ENCODE data around the gene AKNA. TPM values are rescaled to one million over a fixed set of nuclear protein-coding genes. Genes with fewer than 3 reads are reported as not detected.

Gene AKNA
- total RNA-seq, 2 donors from 2014 or later = 332 to 469 TPM

DNA sequence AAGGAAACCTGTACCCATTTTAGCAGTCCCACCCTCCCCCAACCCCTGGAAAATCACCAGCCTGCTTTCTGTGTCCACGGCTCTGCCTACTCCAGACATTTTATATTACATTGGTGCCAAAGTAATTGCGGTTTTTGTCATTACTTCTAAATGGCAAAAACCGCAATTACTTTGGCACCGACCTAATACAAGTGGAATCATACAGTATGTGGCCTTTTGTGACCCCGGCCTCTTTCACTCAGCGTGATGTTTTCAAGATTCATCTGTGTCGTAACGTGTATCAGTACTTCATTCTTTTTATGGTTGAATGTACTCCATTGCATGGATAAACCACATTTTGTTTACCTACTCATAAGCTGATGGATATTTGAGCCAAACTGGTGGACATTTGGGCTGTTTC is 74.6 kb downstream of the AKNA start:
- no peaks in the 10 kb centered on the region for H3K36me3 Mint-ChIP-seq
- H3K27ac Mint-ChIP-seq = no peak overlapping the region

DNA sequence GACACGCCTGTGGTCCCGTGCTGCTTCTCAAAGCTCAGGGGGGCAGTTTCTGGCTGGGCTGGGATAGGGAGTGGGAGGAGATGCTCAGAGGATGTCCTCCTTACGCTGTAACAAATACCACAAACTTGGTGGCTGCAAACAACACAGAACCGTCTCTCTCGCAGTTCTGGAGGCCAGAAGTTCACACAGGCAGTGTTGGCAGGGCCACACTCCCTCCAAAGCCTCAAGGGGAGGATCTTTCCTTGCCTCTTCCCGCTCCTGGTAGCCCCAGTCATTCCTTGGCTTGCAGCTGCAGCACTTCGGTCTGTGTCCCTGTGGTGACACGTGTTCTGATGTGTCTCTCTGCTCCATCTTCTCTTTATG is 75.3 kb downstream of the AKNA start:
- ATAC-seq (peak in 1 of 2 donors; percentile 5), DNase-seq (ENCODE audit: low spot score) (no peak)
- Mint-ChIP-seq H3K27ac (no peak overlapping the region), H3K4me3 (no peak overlapping the region), H3K36me3 (no peaks in the 10 kb centered on the region), H3K4me1 (ENCODE audit: low read depth in 2 of 2) (no peaks in the 10 kb centered on the region), H3K9me3 (no peaks in the 10 kb centered on the region), H3K27me3 (no peaks in the 10 kb centered on the region)

More for the DNA sequence above, 74.6 kb downstream of the AKNA start:
- no peak for ATAC-seq
- Mint-ChIP-seq H3K4me3 (no peak overlapping the region), H3K27me3 (no peaks in the 10 kb centered on the region), H3K9me3 (no peaks in the 10 kb centered on the region), H3K4me1 (ENCODE audit: low read depth in 2 of 2) (no peaks in the 10 kb centered on the region)
- no peak for DNase-seq (ENCODE audit: low spot score)

DNA sequence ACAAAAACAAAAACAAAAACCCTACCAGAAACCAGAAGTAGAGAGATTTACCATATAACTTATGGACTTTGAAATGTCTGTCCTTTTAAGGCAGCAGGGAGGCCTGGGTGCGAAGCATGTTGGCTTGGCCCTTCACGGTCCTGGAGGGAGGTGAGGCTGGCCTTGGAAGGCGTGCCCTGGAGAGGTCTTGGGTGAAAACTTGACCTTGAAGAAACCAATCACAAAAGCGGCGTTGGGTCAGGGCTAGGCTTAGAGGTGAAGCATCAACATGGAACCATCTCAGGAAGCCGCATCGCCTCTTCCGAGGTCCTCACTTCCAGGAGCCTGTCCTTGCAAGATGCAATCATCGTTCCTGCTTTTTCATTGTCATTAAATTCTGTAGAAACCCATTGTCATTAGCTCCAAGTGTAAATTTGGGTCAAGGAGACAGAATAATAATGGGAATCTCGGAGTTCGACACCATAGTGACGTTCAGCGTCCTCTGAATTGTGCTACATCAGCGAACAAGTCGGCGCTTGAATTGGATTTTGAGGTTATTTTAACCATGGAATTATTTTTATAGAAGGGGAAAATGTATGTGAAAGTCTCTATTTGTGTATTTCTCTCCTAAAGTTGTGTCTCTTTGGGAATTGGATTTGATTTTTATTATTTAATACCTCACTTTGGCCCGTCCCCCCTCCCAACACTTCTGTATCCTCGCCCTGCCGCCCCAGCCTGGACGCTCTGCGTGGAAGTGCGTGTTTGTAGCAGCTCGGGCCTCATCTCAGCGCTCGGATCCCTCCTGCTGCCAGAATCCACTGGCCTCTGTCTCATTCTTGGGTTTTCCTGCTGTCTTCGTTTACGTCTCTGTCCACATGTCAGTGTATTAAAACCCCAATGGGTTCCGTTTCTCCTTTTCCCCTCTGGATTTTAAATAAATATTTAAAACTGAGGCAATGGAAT is 75.9 kb downstream of the AKNA start:
- DNase-seq (ENCODE audit: low spot score) (no peak), ATAC-seq (no peak)
- no peak overlapping the region for H3K4me3 Mint-ChIP-seq
- H3K4me1 Mint-ChIP-seq (ENCODE audit: low read depth in 2 of 2) = no peaks in the 10 kb centered on the region
- no peaks in the 10 kb centered on the region for H3K36me3 Mint-ChIP-seq
- H3K27me3 Mint-ChIP-seq = no peaks in the 10 kb centered on the region
- no peak overlapping the region for H3K27ac Mint-ChIP-seq
- H3K9me3 Mint-ChIP-seq = no peaks in the 10 kb centered on the region

DNA sequence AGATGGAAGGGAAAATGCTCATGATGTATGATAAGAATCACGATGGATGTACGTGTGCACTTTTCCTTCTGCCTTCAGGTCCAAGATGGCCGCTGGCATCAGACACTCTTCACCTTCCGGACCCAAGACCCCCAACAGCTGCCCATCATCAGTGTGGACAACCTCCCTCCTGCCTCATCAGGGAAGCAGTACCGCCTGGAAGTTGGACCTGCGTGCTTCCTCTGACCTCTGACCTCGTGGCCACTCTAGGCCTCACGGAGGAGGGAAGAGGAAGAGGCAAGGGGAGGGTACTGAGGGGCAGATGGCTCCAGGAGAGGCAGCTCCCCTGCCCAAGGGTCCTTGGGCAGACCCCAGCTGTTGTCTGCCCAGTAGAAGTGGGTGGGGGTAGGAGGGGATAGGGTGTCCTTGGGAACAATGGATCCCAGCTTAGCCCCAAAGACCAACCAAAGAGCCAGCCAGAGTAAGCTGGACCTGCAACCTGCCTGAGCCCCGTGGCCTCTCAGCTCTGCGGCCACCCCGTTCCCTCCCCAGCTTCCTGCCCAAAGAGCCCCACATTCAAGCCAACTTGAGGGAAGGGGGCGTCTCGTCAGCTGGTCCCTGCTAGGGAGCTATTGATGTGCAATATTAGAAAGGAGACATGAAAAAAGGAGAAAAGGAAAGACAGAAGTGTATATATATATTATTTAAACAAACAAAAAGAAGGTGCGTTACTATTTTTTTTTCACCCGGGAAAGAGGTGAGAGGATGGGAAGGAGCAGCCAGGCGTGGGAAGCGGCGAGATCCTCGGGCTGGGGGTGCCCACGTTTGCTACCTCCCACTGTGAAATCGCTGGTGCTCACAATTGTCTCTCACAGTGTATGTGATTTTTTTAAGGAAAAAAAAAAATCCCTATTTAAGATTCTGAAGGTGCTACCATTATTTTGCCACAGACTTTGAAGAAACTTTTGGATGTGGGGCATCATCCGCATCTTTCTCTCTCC is 77.0 kb downstream of the AKNA start:
- H3K27ac Mint-ChIP-seq = no peak overlapping the region
- peaks cover 0 to under 1% of the 10 kb centered on the region in 2 donors for H3K4me1 Mint-ChIP-seq (ENCODE audit: low read depth in 2 of 2)
- H3K9me3 Mint-ChIP-seq = no peaks in the 10 kb centered on the region
- no peak overlapping the region for H3K4me3 Mint-ChIP-seq
- no peak for ATAC-seq
- no peaks in the 10 kb centered on the region for H3K36me3 Mint-ChIP-seq
- no peaks in the 10 kb centered on the region for H3K27me3 Mint-ChIP-seq
- no peak for DNase-seq (ENCODE audit: low spot score)

DNA sequence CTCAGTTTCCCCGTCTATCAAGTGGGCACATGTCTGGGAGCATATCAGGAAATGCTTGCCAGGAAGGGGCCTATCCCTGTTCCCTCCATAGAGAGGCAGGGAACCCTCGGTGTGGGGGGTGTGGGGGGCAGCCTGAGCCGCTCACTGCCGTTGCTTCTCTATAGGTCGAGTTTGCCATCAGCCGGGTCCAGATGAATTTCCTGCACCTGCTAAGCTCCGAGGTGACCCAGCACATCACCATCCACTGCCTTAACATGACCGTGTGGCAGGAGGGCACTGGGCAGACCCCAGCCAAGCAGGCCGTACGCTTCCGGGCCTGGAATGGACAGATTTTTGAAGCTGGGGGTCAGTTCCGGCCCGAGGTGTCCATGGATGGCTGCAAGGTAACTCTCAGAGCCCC is 78.7 kb downstream of the AKNA start:
- no peak for DNase-seq (ENCODE audit: low spot score)
- no peak overlapping the region for H3K27ac Mint-ChIP-seq
- H3K4me3 Mint-ChIP-seq = no peak overlapping the region
- H3K4me1 Mint-ChIP-seq (ENCODE audit: low read depth in 2 of 2) = peaks cover 0 to 3% of the 10 kb centered on the region in 2 donors
- H3K27me3 Mint-ChIP-seq = no peaks in the 10 kb centered on the region
- no peaks in the 10 kb centered on the region for H3K36me3 Mint-ChIP-seq
- H3K9me3 Mint-ChIP-seq = no peaks in the 10 kb centered on the region
- no peak for ATAC-seq

DNA sequence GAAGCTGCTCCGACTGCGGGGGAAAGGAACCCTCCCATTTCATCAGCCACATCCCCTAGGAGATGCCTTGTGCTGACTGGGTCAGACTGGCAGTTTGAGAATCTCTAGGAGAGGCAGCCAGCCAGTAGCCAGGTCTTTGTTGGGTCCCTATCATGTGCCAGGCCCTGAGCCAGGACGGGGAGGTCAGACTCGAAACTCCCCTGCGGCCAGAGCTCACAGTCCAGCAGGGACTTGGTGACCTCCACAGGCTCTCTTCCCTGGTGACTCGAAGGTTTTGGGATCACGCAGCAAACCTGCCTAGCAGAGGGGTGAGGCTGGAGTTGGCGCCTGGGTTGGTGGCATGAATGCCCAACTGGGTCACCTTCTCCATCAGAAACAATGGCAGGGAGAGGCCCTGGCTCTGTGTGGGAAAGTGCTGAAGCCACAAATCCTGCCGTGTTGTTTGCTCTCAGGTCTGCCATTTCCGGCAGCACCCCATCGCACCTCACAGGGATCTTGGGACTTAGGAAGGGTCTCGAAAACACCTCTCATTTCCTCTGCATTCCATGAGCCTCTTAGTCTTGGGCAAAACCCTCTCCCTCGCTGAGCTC is 79.3 kb downstream of the AKNA start:
- Mint-ChIP-seq H3K4me3 (no peak overlapping the region), H3K9me3 (no peaks in the 10 kb centered on the region), H3K36me3 (no peaks in the 10 kb centered on the region), H3K4me1 (ENCODE audit: low read depth in 2 of 2) (peaks cover 0 to 3% of the 10 kb centered on the region in 2 donors), H3K27ac (no peak overlapping the region), H3K27me3 (no peaks in the 10 kb centered on the region)
- ATAC-seq = no peak
- DNase-seq (ENCODE audit: low spot score) = no peak

DNA sequence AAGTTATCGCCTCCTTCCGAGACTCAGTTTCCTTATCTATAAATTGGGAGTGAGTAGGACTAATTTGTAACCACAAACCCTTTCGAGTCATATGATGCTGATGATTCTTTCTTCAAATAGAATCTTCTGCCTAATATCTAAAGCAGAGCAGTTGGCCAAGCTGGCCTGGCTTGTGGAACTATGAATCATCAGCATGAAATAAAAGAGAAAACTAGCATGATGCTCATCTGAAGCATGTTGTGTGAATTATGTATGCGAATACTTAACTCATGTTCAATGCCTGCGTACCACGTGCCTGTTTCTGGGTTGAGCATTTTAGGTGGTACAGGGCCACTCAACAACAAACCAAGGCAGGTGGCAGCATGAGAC is 79.9 kb downstream of the AKNA start:
- ATAC-seq (no peak), DNase-seq (ENCODE audit: low spot score) (no peak)
- H3K4me3 Mint-ChIP-seq = no peak overlapping the region
- no peaks in the 10 kb centered on the region for H3K27me3 Mint-ChIP-seq
- no peaks in the 10 kb centered on the region for H3K9me3 Mint-ChIP-seq
- no peaks in the 10 kb centered on the region for H3K36me3 Mint-ChIP-seq
- peak overlapping the region in 1 of 2 donors; percentile 40 for H3K27ac Mint-ChIP-seq
- H3K4me1 Mint-ChIP-seq (ENCODE audit: low read depth in 2 of 2) = peaks cover 0 to 3% of the 10 kb centered on the region in 2 donors

DNA sequence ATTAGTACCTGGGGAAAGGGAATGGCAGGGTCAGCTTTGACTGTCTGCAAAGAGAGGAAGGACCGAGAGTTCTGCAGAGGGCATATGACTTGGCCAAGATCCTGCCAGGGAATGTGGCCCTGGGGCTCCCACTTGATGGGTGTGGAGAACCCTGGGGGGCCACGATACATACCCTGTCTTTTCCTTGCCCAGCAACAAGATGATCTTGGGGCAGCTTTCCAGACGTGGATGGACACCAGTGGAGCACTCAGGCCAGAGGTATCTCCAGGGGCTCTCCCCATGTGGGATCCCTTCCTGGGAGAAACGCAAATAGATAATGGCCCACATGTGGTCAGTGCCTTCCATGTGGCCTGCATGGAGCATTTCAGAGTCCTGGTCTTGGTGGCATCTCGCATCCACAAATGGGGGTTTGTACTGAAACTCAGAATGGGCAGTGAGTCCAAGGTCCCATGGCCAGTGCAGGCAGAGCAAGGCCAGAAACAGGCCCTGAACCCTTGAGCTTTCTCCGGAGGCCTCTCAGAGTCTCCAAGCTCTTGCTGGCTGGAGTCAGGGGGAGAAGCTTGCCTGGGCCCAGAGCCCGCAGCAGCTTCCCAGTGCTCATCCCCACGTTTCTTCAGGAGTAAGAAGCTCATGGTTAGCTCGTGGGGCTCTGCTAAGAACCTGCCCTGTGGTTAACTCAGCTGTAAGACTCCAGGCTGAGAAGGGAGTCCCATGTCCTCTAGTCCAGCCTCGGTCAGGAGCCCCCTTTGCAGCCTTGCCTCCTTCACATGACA is 83.2 kb downstream of the AKNA start:
- Mint-ChIP-seq H3K27me3 (no peaks in the 10 kb centered on the region), H3K36me3 (no peaks in the 10 kb centered on the region), H3K27ac (no peak overlapping the region), H3K9me3 (no peaks in the 10 kb centered on the region), H3K4me3 (no peak overlapping the region), H3K4me1 (ENCODE audit: low read depth in 2 of 2) (peaks cover 0 to 3% of the 10 kb centered on the region in 2 donors)
- DNase-seq (ENCODE audit: low spot score) (no peak), ATAC-seq (no peak)

DNA sequence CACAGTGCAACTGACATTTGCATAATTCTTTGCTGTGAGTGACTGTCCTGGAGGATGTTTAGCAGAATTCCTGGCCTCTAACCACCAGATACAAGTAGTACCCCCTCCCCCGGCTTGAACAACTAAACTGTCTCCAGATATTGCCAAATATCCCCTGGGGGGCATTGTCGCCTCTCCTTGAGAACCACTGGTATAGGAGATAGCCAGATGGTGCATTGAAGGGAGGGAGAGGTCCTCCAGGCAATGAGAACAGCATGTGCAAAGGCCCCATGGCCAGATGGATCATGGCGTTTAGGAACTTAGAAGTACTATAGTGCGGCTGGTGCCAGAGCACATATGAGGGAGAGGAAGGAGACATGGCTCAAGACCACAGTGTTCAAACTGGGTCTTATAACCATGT is 83.8 kb downstream of the AKNA start:
- DNase-seq (ENCODE audit: low spot score) (no peak), ATAC-seq (no peak)
- Mint-ChIP-seq H3K4me3 (no peak overlapping the region), H3K27me3 (no peaks in the 10 kb centered on the region), H3K4me1 (ENCODE audit: low read depth in 2 of 2) (peaks cover 0 to 3% of the 10 kb centered on the region in 2 donors), H3K36me3 (no peaks in the 10 kb centered on the region), H3K9me3 (no peaks in the 10 kb centered on the region), H3K27ac (no peak overlapping the region)

DNA sequence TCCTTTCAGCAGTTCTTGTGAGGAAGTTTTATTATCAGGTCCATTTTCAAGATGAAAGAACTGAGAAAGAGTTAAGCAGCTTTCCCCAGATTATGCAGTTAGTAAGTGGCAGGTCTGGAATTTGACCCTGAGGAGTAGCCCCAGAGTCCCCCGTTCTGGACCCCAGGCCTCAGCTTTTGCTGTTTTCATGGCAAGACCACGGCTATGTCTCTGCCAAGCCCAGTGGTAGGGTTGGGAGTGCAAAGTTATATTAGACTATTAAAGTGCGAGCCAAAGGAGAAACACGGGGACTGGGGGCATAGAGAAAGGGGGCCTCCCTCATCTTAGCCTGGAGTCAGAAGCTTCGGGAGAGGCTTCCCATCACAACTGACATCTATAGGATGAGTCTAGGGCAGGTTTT is 84.2 kb downstream of the AKNA start:
- Mint-ChIP-seq H3K27ac (no peak overlapping the region), H3K36me3 (no peaks in the 10 kb centered on the region), H3K4me1 (ENCODE audit: low read depth in 2 of 2) (peaks cover 0 to 3% of the 10 kb centered on the region in 2 donors), H3K4me3 (no peak overlapping the region), H3K9me3 (no peaks in the 10 kb centered on the region), H3K27me3 (no peaks in the 10 kb centered on the region)
- ATAC-seq (no peak), DNase-seq (ENCODE audit: low spot score) (no peak)

DNA sequence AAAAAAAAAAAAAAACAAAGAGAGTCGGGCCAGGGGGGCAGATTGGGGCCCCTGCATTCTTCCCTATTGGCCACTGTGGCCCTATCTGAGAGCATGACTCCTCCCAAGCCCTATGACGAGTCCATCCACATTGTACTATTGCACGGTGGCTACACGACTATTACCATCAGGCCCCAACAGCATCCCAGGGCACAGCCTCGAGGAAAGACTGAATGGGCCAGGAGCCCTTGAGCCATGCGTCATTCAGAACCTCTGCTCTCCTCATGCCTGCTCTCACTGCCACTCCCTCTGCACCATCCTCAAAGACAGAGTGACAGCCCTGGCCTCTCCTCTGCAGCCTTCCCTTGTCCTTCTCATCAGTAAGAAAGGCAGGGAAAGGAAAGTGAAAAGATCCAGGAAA is 85.1 kb downstream of the AKNA start:
- Mint-ChIP-seq H3K4me1 (ENCODE audit: low read depth in 2 of 2) (peaks cover 0 to 3% of the 10 kb centered on the region in 2 donors), H3K4me3 (no peak overlapping the region), H3K27ac (no peak overlapping the region), H3K27me3 (no peaks in the 10 kb centered on the region), H3K9me3 (no peaks in the 10 kb centered on the region), H3K36me3 (no peaks in the 10 kb centered on the region)
- ATAC-seq = no peak
- no peak for DNase-seq (ENCODE audit: low spot score)

DNA sequence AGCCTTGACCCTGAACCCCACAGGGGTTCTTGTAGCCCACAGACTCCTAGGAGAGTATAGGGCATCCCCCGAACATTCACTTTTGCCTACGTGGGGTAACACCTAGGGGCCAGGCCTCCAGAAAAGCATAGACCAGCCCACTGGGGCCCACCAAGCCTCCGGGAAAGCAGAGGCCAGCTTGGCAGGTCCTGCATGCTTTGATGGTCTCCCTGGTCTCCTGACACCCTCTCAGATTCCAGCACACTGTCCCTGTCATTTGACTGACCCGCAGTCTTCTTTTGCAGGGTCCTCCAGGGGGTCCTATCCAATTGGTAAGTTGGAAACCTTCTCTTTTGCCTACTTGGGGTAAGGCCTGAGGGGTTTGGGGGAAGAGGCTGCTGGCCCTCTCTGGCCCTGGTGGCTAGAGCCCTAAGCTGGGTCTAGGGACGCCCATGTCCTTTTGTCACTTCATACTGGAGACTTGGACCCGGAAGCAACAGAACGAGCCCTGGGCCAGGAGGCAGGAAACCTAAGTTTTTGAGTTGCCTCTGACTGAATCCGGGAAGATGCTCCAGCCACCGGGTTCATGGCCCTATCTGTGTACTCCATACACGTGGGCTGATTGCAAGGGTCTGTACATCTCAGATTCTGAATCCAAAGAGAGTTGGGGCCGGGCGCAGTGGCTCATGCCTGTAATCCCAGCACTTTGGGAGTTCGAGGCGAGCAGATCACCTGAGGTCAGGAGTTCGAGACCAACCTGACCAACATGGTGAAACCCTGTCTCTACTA is 85.8 kb downstream of the AKNA start:
- peaks cover 0 to 3% of the 10 kb centered on the region in 2 donors for H3K4me1 Mint-ChIP-seq (ENCODE audit: low read depth in 2 of 2)
- DNase-seq (ENCODE audit: low spot score) (no peak), ATAC-seq (no peak)
- H3K9me3 Mint-ChIP-seq = no peaks in the 10 kb centered on the region
- no peaks in the 10 kb centered on the region for H3K27me3 Mint-ChIP-seq
- H3K27ac Mint-ChIP-seq = no peak overlapping the region
- no peaks in the 10 kb centered on the region for H3K36me3 Mint-ChIP-seq
- H3K4me3 Mint-ChIP-seq = no peak overlapping the region
